Left ventricle myocardium superior (tissue), 1 donor: ENCODE measurements around the gene KCTD7. TPM values are rescaled to one million over a fixed set of nuclear protein-coding genes. Genes with fewer than 3 reads are reported as not detected.
"Not testable (repeated sequence)": the region's sequence is repeated elsewhere in the genome, so short reads cannot be mapped to it uniquely, and the experiment has no call there.

Experiments
- ATAC-seq: fragments of 200-7000 bp; cut with Tn5 transposase; one replicate; pipeline ENCODE4 v1.9.1; 2020; ENCODE audit warnings: mild to moderate bottlenecking, moderate library complexity
- DNase-seq: peaks from one replicate; pipeline ENCODE4 v3.0.0-alpha.2; 2020
- intact Hi-C: fragments of 100-400 bp; cut with micrococcal nuclease; formaldehyde crosslinking; loops from one replicate; pipeline ENCODE4 v1.11.0; 2022
- total RNA-seq: library from RNA; stranded (reverse); fragmentation: NEBNext Ultra II Directional; extraction: Animal tissue kit (Norgen Biotek cat#: 25700); gene quantifications from one replicate; pipeline ENCODE4 v1.2.1, GENCODE V29; 2021
- donor health status: DM: no; HTN: yes; CAD: no; lungs with severe emphysema.

KCTD7 gene
- total RNA-seq, 1 donor from 2014 or later: 8.0 TPM

DNA sequence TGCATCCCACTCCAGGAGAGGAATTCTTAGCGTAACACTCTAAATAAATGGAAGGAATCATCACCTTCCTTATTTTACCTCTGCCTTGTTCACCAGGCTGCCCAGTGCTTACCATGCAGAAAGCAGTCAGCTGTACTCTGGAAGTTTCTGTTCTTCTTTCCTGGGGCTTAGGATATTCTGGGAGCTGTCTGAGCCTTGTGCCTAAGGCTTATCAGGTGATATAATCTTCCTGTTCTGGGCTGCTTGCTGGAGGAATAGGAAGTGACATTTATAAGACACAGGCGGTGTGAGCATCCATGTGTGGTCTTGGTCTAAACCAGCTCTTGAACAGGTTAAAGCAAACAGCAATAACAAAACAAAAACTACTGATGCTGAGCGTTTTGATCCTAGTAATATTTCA, 13.5 kb downstream of the KCTD7 start:
- intact Hi-C loops: no loop called here
- DNase-seq (no peak), ATAC-seq (peak; percentile 47)

DNA sequence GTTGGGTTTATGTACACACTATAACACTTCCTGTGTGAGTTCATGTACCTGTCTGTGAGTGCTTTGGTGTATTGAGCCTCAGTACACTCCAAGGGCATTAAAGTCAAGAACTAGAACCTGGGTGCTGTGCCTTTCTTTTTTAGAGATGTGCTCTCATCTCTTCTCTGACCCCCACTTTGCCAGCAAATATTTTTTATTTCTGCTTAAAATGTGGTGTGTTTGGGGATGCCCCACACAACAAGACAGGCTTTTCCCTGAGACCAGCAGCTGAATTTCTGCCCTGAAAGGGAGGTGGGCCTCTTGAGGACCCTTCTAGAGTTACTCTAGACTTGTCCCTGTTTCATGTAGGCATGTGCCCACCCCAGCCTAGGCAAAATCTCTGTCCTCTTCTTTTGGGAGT, 14.3 kb downstream of the KCTD7 start:
- ATAC-seq (no peak), DNase-seq (no peak)
- intact Hi-C loops: no loop called here

- DNase-seq (no peak), ATAC-seq (no peak)
- intact Hi-C loops: no loop called here
Measured at GRCh38 chr7:66643395-66643794, 14.7 kb downstream of the KCTD7 start.

- intact Hi-C loops, ATAC-seq, DNase-seq: not testable (repeated sequence)
Measured at GRCh38 chr7:66651026-66651425, 22.3 kb downstream of the KCTD7 start.

GRCh38 chr7:66653719-66654274, 25.1 kb downstream of the KCTD7 start:
- DNase-seq, intact Hi-C loops, ATAC-seq: not testable (repeated sequence)

DNA sequence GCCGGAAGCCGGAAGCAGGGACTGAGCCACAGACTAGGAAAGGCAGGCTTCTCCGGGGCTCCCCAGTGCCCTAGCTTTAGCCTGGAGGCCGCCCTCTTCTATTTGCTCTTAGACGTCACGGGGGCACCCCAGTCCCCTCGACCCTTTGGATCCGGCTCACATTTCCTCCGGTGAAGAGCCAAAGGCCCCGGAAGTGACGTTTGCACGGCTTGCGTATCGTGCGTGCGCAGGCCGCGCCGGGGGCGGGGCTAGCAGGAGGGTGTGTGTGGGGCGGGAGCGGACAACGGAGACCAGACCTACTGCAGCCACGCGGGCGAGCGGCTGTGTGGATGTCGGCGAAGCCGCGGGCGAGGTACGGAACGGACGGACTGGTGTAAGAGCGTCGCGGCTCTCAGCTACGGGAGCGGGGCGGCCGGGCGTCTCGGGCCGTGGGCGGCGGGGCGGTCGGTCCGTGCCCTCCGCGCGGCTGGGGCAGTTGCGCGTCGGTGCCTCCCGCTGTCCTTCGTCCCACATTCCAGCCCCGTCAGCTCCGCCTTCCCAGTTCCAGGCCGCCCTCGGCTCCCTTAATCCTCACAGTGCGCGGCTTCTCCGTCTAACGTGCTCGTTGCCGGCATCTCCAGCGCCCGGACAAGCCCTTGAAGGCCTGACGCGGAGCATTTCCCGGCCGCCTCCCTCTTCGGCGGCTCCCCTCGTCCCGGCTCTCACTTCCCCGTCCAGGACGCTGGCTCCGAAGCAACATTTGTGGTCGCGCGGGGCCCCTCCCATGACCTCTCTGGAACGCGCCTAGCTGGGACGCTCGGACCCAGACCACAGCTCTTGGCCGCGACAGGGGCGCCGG, 25.8 kb downstream of the KCTD7 start:
- intact Hi-C loops: no loop called here
- peak; percentile 98 for ATAC-seq
- DNase-seq: peak; percentile 99

GRCh38 chr7:66655113-66655806, 26.6 kb downstream of the KCTD7 start:
- intact Hi-C loops: not testable (repeated sequence)
- DNase-seq: peak; percentile 53
- peak; percentile 73 for ATAC-seq

DNA sequence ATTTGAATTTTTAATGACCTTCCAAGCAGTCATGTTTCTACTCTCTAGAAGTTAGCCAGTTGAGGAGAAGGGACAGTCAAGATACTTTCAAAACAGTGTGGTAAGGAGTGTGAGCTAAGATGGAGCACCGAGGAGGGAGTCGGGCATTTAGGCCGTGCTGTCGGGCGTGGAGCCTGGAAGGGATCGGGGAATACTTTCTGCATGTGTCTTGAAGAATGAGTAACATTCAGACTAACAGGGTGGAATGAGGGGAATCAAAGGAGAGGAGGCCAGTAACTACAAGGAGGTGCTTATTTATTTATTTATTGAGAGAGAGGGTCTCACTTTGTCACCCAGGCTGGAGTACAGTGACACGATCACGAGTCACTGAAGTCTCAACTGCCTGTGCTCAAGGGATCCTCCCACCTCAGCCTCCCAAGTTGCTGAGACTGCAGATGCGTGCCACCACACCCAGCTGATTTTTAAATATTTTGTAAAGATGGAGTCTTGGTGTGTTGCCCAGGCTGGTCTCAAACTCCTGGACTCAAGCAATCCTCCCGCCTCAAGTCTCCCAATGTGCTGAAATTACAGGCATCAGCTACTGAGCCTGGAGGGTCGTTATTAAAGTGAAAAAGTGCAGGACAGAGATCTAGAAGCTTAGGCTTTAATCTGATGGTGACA, 27.3 kb downstream of the KCTD7 start:
- ATAC-seq, DNase-seq, intact Hi-C loops: not testable (repeated sequence)

DNA sequence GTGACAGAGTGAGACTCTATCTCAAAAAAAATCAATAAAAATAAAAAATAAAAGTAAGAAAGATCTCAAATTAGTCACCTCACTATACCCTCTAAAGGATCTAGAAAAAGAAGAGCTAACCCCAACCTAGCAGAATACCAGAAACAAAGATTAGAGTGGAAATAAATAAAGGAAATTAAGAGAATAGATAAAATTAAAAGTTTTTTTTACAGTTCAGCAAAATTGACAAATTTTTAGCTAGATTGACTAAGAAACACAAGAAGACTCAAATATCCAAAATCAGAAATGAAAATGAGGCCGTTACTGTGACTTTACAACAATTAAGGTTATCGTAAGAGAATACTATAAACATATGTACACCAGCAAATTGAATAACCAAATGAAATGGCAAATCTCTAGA, 29.1 kb downstream of the KCTD7 start:
- DNase-seq (no peak), ATAC-seq (no peak)
- intact Hi-C loops: no loop called here

DNA sequence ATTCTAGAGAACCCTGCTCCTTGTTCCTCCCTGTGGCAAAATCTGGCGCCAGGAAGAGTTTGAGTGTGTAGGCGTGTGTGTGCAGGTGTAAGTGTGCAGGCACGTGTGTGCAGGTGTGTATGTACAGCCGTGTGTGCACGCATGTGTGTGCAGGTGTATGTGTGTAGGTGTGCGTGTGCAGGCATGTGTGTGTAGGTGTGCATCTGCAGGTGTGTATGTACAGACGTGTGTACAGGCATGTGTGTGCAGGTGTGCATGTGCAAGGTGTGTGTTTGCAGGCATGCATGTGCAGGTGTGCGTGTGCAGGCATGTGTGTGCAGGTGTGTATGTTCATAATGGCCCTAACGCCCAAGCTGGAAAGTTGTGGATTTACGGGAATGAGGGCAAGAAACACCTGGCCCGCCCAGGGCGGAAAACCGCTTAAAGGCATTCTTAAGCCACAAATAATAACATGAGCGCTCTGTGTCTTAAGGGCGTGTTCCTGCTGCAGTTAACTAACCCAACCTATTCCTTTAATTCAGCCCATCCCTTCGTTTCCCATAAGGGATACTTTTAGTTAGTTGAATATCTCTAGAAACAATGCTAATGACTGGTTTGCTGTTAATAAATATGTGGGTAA, 34.1 kb downstream of the KCTD7 start:
- intact Hi-C loops: no loop called here
- no peak for ATAC-seq
- DNase-seq: no peak

- DNase-seq (no peak), ATAC-seq (peak; percentile 31)
- intact Hi-C loops: no loop called here
Measured at GRCh38 chr7:66664590-66665293, 36.1 kb downstream of the KCTD7 start.

GRCh38 chr7:66666313-66666952, 37.8 kb downstream of the KCTD7 start:
- ATAC-seq (no peak), DNase-seq (no peak)
- intact Hi-C loops: no loop called here

DNA sequence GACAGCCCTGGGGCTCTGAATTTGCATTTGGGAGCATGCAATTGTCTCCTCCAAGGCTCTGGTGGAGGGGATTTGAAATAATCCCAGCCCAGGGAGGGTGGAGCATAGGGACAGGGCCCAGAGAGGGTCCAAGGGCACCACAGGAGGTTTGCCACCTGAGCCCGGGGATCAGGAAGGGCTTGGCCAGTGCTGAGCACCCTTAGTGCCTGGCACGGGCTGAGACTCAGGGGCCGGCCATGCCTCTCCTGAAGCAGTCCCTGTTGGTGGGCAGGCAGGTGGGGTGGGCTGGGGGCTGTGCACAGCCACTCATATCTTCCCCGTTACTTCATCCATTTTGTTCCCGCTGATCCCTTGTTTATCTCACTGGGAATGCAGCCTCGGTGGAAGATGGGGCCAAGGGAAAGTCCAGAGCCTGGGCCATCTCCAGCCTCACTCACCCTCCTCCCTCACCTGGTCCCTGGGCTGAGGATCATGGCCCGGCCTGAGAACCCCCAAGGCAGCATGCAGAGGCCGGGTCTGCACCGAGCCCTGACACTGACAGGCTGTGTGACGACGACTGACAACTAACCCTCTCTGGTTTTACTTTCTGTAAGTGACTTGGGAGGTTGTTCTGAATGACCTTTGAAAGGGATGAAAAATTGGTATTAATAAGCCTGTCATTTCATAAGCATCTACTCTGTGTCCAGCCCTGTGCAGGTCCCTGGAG, 38.5 kb downstream of the KCTD7 start:
- intact Hi-C loops: no loop called here
- DNase-seq: no peak
- no peak for ATAC-seq

DNA sequence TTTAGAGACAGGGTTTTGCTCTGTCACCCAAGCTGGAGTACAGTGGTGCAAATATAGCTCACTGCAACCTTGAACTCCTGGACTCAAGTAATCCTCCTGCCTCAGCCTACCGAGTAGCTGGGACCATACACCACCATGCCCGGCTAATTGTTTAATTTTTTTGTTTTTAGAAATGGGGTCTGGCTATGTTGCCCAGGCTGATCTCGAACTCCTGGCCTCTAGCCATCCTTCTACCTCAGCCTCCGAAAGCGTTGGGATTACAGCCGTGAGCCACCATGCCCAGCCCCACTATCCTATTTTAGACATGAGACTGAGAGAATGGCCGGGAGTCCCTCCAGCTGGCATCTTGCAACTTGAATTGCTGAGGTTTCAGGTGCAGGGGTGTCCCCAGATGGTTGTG, 39.4 kb downstream of the KCTD7 start:
- intact Hi-C loops: no loop called here
- no peak for DNase-seq
- ATAC-seq: no peak

- ATAC-seq (no peak), DNase-seq (no peak)
- intact Hi-C loops: no loop called here
Measured at GRCh38 chr7:66668677-66669076, 40.0 kb downstream of the KCTD7 start.

DNA sequence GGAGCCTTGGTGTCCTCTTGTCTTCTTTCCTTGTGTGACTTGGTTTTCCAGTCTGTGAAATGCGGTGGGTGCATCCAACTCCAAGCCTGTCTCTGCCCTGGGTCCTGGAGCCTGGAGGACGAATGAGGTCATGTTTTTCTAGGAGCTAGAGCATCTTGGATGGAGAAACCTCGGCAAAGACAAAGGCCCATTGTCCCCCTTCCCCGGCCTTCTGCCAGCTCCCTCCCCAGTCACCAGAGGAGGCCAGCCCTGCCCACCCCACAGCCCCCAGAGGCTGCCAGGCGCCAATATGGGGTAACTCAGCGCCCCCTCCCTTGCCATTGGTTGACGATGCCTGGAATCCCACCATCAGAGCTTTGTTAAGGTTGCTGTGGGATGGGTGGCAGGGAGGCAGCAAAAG, 40.4 kb downstream of the KCTD7 start:
- ATAC-seq (peak; percentile 57), DNase-seq (peak; percentile 59)
- intact Hi-C loops: no loop called here

DNA sequence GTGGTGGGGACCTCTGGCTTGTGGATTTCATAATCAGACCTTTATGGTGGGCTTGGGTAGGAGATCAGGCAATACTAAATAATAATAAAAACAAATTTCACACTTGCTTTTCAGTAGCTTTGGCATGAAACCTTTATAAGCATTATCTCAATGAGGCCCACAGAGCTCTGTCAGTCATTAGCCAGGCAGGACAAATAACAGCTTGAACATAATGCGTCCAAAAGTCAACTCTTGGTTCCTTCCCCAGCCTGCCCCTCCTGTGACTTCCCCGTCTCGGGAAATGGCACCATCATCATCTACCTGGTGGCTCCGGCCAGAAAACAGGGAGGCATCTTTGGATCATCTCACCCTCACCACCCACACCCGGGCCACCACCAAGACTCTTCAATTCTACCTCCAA, 40.8 kb downstream of the KCTD7 start:
- no peak for DNase-seq
- ATAC-seq: no peak
- intact Hi-C loops: no loop called here

DNA sequence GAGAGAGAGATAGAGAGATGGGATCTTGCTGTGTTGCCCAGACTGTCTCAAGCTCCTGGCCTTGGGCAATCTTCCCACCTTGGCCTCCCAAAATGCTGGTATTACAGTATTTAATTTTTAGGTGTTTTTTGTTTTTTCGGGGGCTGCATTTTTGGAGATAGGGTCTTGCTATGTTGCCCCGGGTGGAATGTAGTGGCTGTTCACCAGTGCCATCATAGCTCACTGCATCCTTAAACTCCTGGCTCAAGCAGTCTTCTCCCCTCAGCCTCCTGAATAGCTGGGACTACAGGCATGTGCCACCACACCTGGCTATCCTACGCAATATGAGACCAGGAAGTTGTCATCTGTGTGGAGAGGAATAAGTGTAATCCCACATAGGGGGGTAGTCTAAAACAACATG, 42.4 kb downstream of the KCTD7 start:
- ATAC-seq: no peak
- no peak for DNase-seq
- intact Hi-C loops: no loop called here
